Cardiac muscle cell (in vitro differentiated cells and primary cell): ENCODE results near the gene CNTNAP1. TPM values are rescaled to one million over a fixed set of nuclear protein-coding genes. Genes with fewer than 3 reads are reported as not detected.
A peak's percentile ranks its signal among the peaks of the same experiment; 100 is the strongest.

Source experiments
- DNase-seq, 2 donors: peaks; one replicate each; pipeline versions ENCODE4 v3.0.0 to v3.0.0-alpha.2; 2010 to 2017; ENCODE audit warnings: low read depth in 1 of 2, low spot score in 1 of 2
- H3K27ac ChIP-seq: fragments of 200-600 bp; sonication (generic); 2 replicates; pipeline ENCODE4 v1.5.1; 2016
- H3K27me3 ChIP-seq: fragments of 200-600 bp; sonication (generic); 2 replicates; pipeline ENCODE4 v1.6.0; 2016; ENCODE audit warnings: control low read depth
- H3K36me3 ChIP-seq: fragments of 200-600 bp; sonication (generic); 2 replicates; pipeline ENCODE4 v1.5.1; 2016; ENCODE audit warnings: control low read depth
- H3K4me1 ChIP-seq: fragments of 200-600 bp; sonication (generic); 2 replicates; pipeline ENCODE4 v1.8.1; 2017; ENCODE audit warnings: low read depth, mild to moderate bottlenecking, mixed run types
- H3K4me3 ChIP-seq: fragments of 200-600 bp; sonication (generic); 2 replicates; pipeline ENCODE4 v1.5.1; 2016; ENCODE audit warnings: mild to moderate bottlenecking
- H3K9me3 ChIP-seq: fragments of 200-600 bp; sonication (generic); 2 replicates; pipeline ENCODE4 v1.5.1; 2017; ENCODE audit warnings: low read depth, mild to moderate bottlenecking, control low read depth
- CTCF ChIP-seq: IDR thresholded peaks from 2 replicates; pipeline ENCODE4 v1.5.1; 2012; ENCODE audit warnings: low read depth, mild to moderate bottlenecking, low read length
- polyA plus RNA-seq: library from polyadenylated mRNA; unstranded; fragments of >200 nt; fragmentation: Nextera tagmentation; extraction: Ambion mirVana; gene quantifications from 2 replicates; pipeline ENCODE4 v1.2.1, GENCODE V29; 2016
- total RNA-seq: library from RNA; depleted of rRNA; stranded (reverse); fragments of >200 nt; gene quantifications from 2 replicates; pipeline ENCODE4 v1.2.3, GENCODE V29; 2016

Gene CNTNAP1
- total and polyA plus RNA-seq, 2 experiments from 2014 or later: 3.9 to 17.9 TPM

- Histone ChIP-seq H3K4me1 (peaks cover 23% of the 10 kb centered on the region), H3K9me3 (no peaks in the 10 kb centered on the region), H3K27ac (peak overlapping the region; percentile 96), H3K36me3 (no peaks in the 10 kb centered on the region), H3K27me3 (no peaks in the 10 kb centered on the region), H3K4me3 (peak overlapping the region; percentile 0)
- TF ChIP-seq CTCF: no peak
- no peak for DNase-seq
Measured at GRCh38 chr17:42680331-42680808, 2.0 kb upstream of the CNTNAP1 start.

- H3K27me3 ChIP-seq: no peaks in the 10 kb centered on the region
- H3K9me3 ChIP-seq: no peaks in the 10 kb centered on the region
- peak overlapping the region; percentile 59 for H3K27ac ChIP-seq
- no peak for TF ChIP-seq CTCF
- peak overlapping the region; percentile 55 for H3K4me3 ChIP-seq
- H3K4me1 ChIP-seq: peaks cover 17% of the 10 kb centered on the region
- peak; percentile 69 to 72 for DNase-seq
- peaks cover 8% of the 10 kb centered on the region for H3K36me3 ChIP-seq
Measured at GRCh38 chr17:42682722-42683403, 532 bp downstream of the CNTNAP1 start.

GRCh38 chr17:42683407-42684034, 1.2 kb downstream of the CNTNAP1 start:
- peak in 1 of 2 donors; percentile 41 for DNase-seq
- Histone ChIP-seq H3K4me1 (peaks cover 17% of the 10 kb centered on the region), H3K9me3 (no peaks in the 10 kb centered on the region), H3K36me3 (peaks cover 11% of the 10 kb centered on the region), H3K27me3 (no peaks in the 10 kb centered on the region), H3K27ac (no peak overlapping the region), H3K4me3 (peak overlapping the region; percentile 55)
- TF ChIP-seq CTCF: no peak

- H3K27me3 ChIP-seq: no peaks in the 10 kb centered on the region
- no peak for TF ChIP-seq CTCF
- H3K4me1 ChIP-seq: peaks cover 8% of the 10 kb centered on the region
Measured at GRCh38 chr17:42684929-42685556, 2.7 kb downstream of the CNTNAP1 start.

GRCh38 chr17:42685831-42686230, 3.5 kb downstream of the CNTNAP1 start:
- Histone ChIP-seq H3K4me1 (peaks cover under 1% of the 10 kb centered on the region), H3K27ac (no peak overlapping the region), H3K36me3 (peaks cover 11% of the 10 kb centered on the region), H3K27me3 (no peaks in the 10 kb centered on the region), H3K4me3 (no peak overlapping the region), H3K9me3 (no peaks in the 10 kb centered on the region)
- no peak for TF ChIP-seq CTCF
- DNase-seq: no peak

More at GRCh38 chr17:42684929-42685556, 2.7 kb downstream of the CNTNAP1 start:
- Histone ChIP-seq H3K36me3 (peaks cover 11% of the 10 kb centered on the region), H3K9me3 (no peaks in the 10 kb centered on the region), H3K4me3 (no peak overlapping the region), H3K27ac (no peak overlapping the region)
- DNase-seq: no peak
